ENCODE data around the gene GALNT2.

GALNT2 gene

GRCh38 chr1:230120289-230120920 lies 53.4 kb downstream of the GALNT2 start:
- no peak for TF ChIP-seq ZFP30 (CRISPR knock-in tag; IDR thresholded peaks at IDR 0.05)
- TF ChIP-seq, protein P1, sequence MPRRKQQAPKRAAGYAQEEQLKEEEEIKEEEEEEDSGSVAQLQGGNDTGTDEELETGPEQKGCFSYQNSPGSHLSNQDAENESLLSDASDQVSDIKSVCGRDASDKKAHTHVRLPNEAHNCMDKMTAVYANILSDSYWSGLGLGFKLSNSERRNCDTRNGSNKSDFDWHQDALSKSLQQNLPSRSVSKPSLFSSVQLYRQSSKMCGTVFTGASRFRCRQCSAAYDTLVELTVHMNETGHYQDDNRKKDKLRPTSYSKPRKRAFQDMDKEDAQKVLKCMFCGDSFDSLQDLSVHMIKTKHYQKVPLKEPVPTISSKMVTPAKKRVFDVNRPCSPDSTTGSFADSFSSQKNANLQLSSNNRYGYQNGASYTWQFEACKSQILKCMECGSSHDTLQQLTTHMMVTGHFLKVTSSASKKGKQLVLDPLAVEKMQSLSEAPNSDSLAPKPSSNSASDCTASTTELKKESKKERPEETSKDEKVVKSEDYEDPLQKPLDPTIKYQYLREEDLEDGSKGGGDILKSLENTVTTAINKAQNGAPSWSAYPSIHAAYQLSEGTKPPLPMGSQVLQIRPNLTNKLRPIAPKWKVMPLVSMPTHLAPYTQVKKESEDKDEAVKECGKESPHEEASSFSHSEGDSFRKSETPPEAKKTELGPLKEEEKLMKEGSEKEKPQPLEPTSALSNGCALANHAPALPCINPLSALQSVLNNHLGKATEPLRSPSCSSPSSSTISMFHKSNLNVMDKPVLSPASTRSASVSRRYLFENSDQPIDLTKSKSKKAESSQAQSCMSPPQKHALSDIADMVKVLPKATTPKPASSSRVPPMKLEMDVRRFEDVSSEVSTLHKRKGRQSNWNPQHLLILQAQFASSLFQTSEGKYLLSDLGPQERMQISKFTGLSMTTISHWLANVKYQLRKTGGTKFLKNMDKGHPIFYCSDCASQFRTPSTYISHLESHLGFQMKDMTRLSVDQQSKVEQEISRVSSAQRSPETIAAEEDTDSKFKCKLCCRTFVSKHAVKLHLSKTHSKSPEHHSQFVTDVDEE (CRISPR knock-in tag; IDR thresholded peaks at IDR 0.05): no peak
- no peak for TF ChIP-seq ZNF70 (CRISPR knock-in tag; IDR thresholded peaks at IDR 0.05)
- TF ChIP-seq PPARA (CRISPR knock-in tag; IDR thresholded peaks at IDR 0.05; ENCODE audit: borderline replicate concordance): no peak
- no peak for TF ChIP-seq CSDC2 (CRISPR knock-in tag; IDR thresholded peaks at IDR 0.05)
- no peak; the same call in 1 of the 3 replicates for ATAC-seq

GRCh38 chr1:230120921-230121381 lies 53.9 kb downstream of the GALNT2 start:
- peak; percentile 74 for ATAC-seq
- TF ChIP-seq GLIS3 (CRISPR knock-in tag; IDR thresholded peaks at IDR 0.05): no peak
- TF ChIP-seq ZNF565 (CRISPR knock-in tag; conservative IDR thresholded peaks at IDR 0.05; ENCODE audit: low read depth): no peak
- TF ChIP-seq CSDC2 (CRISPR knock-in tag; IDR thresholded peaks at IDR 0.05): no peak

DNA sequence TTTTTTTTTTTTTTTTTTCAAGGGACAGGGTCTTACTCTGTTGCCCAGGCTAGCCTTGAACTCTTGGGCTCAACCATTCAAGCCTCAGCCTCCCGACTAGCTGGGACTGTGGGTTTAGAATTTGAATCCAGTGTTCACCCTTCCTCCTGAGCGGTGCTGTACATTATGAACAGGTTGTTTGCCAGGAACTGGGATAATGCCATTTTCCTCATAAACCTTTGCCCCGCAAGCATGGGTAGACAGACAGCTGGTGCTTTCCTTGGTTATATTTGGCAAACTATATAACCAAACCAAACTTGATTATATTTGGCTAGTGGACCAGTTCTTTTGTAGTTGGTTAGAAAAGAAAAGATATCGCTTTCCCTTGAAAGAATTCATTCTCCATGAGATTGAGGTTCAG lies 54.9 kb downstream of the GALNT2 start:
- no peak for TF ChIP-seq ARNTL (CRISPR knock-in tag; IDR thresholded peaks at IDR 0.05; ENCODE audit: borderline replicate concordance, low read depth)
- TF ChIP-seq, protein P2, sequence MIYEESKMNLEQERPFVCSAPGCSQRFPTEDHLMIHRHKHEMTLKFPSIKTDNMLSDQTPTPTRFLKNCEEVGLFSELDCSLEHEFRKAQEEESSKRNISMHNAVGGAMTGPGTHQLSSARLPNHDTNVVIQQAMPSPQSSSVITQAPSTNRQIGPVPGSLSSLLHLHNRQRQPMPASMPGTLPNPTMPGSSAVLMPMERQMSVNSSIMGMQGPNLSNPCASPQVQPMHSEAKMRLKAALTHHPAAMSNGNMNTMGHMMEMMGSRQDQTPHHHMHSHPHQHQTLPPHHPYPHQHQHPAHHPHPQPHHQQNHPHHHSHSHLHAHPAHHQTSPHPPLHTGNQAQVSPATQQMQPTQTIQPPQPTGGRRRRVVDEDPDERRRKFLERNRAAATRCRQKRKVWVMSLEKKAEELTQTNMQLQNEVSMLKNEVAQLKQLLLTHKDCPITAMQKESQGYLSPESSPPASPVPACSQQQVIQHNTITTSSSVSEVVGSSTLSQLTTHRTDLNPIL (CRISPR knock-in tag; IDR thresholded peaks at IDR 0.05; ENCODE audit: low read depth): no peak
- no peak for TF ChIP-seq ZFP30 (CRISPR knock-in tag; IDR thresholded peaks at IDR 0.05)
- no peak for TF ChIP-seq OSR1 (CRISPR knock-in tag; IDR thresholded peaks at IDR 0.05)
- ATAC-seq: no peak

- ATAC-seq: no peak
- no peak for TF ChIP-seq ARNTL (CRISPR knock-in tag; IDR thresholded peaks at IDR 0.05; ENCODE audit: borderline replicate concordance, low read depth)
- TF ChIP-seq, protein P1 (CRISPR knock-in tag; IDR thresholded peaks at IDR 0.05): no peak
- no peak for TF ChIP-seq GLIS3 (CRISPR knock-in tag; IDR thresholded peaks at IDR 0.05)
- no peak for TF ChIP-seq SNAI2 (CRISPR knock-in tag; IDR thresholded peaks at IDR 0.05)
- no peak for TF ChIP-seq TOX (CRISPR knock-in tag; IDR thresholded peaks at IDR 0.05; ENCODE audit: borderline replicate concordance)
- no peak for TF ChIP-seq ZNF70 (CRISPR knock-in tag; IDR thresholded peaks at IDR 0.05)
- TF ChIP-seq ZFP3 (CRISPR knock-in tag; IDR thresholded peaks at IDR 0.05): no peak
- no peak for TF ChIP-seq ESRRG (CRISPR knock-in tag; IDR thresholded peaks at IDR 0.05)
- no peak for TF ChIP-seq TCF4 (CRISPR knock-in tag; IDR thresholded peaks at IDR 0.05; ENCODE audit: borderline replicate concordance)
- no peak for TF ChIP-seq ZNF8 (CRISPR knock-in tag; IDR thresholded peaks at IDR 0.05)
- no peak for TF ChIP-seq PPARA (CRISPR knock-in tag; IDR thresholded peaks at IDR 0.05; ENCODE audit: borderline replicate concordance)
- TF ChIP-seq, protein P2 (CRISPR knock-in tag; IDR thresholded peaks at IDR 0.05; ENCODE audit: low read depth): no peak
These were observed 55.6 kb downstream of the GALNT2 start for GRCh38 chr1:230122366-230123279.
